Ovary (tissue), 9 donors: Measurements from ENCODE around the gene ATP2C1. TPM values are rescaled to one million over a fixed set of nuclear protein-coding genes. Genes with fewer than 3 reads are reported as not detected.
A peak's percentile ranks its signal among the peaks of the same experiment; 100 is the strongest.

Experiments used
- DNase-seq, 5 donors: peaks; one replicate each; pipeline ENCODE4 v3.0.0-alpha.2; 2019 to 2020
- H3K27ac ChIP-seq, 2 donors: fragments of 200-600 bp; one replicate each; pipeline versions ENCODE4 v1.5.1 to v1.8.0; 2019 to 2022
- H3K27me3 ChIP-seq: fragments of 200-600 bp; one replicate; pipeline ENCODE4 v1.8.0; 2022
- H3K36me3 ChIP-seq: fragments of 200-600 bp; sonication (generic); one replicate; pipeline ENCODE4 v1.5.1; 2019
- H3K4me1 ChIP-seq: one replicate; pipeline ENCODE4 v1.8.1; 2013; ENCODE audit warnings: mild to moderate bottlenecking, moderate library complexity; ENCODE audit not compliant: insufficient read depth
- H3K4me3 ChIP-seq: fragments of 200-600 bp; sonication (generic); one replicate; pipeline ENCODE4 v1.5.1; 2017
- H3K9me3 ChIP-seq, 2 donors: fragments of 200-600 bp in 1 of 2; sonication (generic) in 1 of 2; one replicate each; pipeline versions ENCODE4 v1.5.1 to v1.8.1; 2013 to 2019; ENCODE audit warnings: mild to moderate bottlenecking in 1 of 2, moderate library complexity in 1 of 2
- EP300 ChIP-seq: sonication (generic); formaldehyde crosslinking; IDR thresholded peaks from one replicate; pipeline ENCODE4 v1.6.1; 2017; ENCODE audit warnings: antibody characterized with exemption
- POLR2A ChIP-seq: fragments of 450-650 bp; IDR thresholded peaks from one replicate; pipeline ENCODE4 v1.6.1; 2017; ENCODE audit warnings: antibody characterized with exemption, mild to moderate bottlenecking, moderate library complexity
- WGBS, 3 donors: extraction: QIAGEN DNeasy Blood & Tissue Kit in 1 of 3; methylation state at CpG; one replicate each; pipeline versions ENCODE4 v1.1.5 to v1.1.7; 2013 to 2017; 5-methylcytosine and 5-hydroxymethylcytosine counted together
- intact Hi-C, 4 donors: fragments of 100-400 bp; cut with DNase I; formaldehyde crosslinking; loops; one replicate each; pipeline versions ENCODE4 v1.11.0 to v1.15.1; 2022 to 2023
- polyA plus RNA-seq, 2 donors: library from polyadenylated mRNA; stranded (reverse); fragments of 200-250 nt in 1 of 2; fragments of 350-450 nt in 1 of 2; fragmentation: Illumina TruSeq in 1 of 2; extraction: RNeasy Lipid Tissue Mini Kit (QIAGEN cat#74804) in 1 of 2; gene quantifications; one replicate each; pipeline ENCODE4 v1.2.3, GENCODE V29; 2013 to 2014
- total RNA-seq, 7 donors: library from RNA; depleted of rRNA in 2 of 7; stranded (reverse); fragments of >200 nt in 2 of 7; fragmentation: NEBNext Ultra II Directional in 3 of 7; extraction: Animal tissue kit (Norgen Biotek cat#: 25700) in 3 of 7; gene quantifications; one replicate each; pipeline versions ENCODE4 v1.1.0 to v1.2.4, GENCODE V29; 2016 to 2023
- TF ChIP-seq, protein P1 (sequence below), 3 donors: fragments of 450-650 bp in 2 of 3; fragments of 200-600 bp in 1 of 3; IDR thresholded peaks; one replicate each; pipeline versions ENCODE4 v1.5.1 to v1.8.0; 2016 to 2022; ENCODE audit warnings: antibody characterized with exemption in 3 of 3, mild to moderate bottlenecking in 1 of 3
- donor health status: DM: no; HTN: no; CAD: no; lungs with moderate emphysema.
- donor health status: DM: no; HTN: no; CAD: no.
- donor health status: Bipolar disorder and iron deficiency.
- donor health status: DM: yes; HTN: yes; CAD: no.
- donor health status: DM: no; HTN: no; CAD: no.
- donor health status: DM: yes; HTN: yes; CAD: no.

The ATP2C1 gene
- total and polyA plus RNA-seq, 9 donors, result 27.3 to 88.4 (median 53.0) TPM

DNA sequence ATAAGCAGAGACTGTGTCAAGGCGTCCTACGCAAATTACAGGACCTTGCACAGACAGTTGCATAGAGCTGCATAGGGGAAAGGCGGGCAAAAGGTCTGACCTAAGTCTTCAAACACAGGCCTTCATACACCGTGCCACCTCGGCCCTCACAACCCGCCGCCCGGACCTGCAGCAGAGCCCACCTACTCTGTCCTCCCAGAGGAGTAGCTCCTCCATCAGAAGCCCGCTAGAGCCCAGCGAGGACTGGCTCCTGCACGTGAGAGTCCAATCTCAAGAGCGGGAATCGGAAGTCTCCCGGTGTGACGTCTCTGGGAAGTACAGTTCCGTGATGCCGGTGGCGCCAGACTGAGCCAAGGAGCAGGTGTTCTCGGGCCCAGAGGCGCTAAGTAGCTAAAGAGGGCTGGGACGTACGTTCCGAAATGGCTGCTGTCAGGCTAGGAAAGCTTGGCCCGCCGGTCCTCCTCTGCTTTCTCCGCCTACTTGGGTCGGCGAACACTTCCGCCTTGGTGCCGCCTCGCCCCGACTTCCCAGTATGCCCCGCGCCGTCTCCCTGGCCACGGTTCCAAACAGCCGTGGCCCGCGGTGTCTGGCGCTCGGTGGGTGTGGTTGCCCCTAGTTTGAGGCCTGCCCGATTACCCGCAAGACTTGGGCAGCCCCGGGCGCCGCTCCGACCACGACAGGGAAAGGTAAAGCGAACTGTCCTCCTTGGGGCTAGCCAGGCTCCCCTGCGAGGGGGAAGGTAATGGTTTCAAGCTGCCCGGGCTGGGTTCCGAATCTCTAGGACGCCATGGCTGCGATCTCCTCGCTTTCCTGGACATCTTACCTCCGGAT, 132.7 kb downstream of the ATP2C1 start, which contains the start of the genes ASTE1 and NEK11:
ASTE1 (minus strand) TSS at position 505 of the 831 bp plus-strand sequence. CDS start 1,519 bp downstream, outside the sequence.
NEK11 (plus strand) TSS at position 557 of the 831 bp plus-strand sequence. CDS start 2,832 bp downstream, outside the sequence.
- TF ChIP-seq, protein P1, sequence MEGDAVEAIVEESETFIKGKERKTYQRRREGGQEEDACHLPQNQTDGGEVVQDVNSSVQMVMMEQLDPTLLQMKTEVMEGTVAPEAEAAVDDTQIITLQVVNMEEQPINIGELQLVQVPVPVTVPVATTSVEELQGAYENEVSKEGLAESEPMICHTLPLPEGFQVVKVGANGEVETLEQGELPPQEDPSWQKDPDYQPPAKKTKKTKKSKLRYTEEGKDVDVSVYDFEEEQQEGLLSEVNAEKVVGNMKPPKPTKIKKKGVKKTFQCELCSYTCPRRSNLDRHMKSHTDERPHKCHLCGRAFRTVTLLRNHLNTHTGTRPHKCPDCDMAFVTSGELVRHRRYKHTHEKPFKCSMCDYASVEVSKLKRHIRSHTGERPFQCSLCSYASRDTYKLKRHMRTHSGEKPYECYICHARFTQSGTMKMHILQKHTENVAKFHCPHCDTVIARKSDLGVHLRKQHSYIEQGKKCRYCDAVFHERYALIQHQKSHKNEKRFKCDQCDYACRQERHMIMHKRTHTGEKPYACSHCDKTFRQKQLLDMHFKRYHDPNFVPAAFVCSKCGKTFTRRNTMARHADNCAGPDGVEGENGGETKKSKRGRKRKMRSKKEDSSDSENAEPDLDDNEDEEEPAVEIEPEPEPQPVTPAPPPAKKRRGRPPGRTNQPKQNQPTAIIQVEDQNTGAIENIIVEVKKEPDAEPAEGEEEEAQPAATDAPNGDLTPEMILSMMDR (IDR thresholded peaks at IDR 0.05), result no peak
- peak; percentile 49 for TF ChIP-seq POLR2A
- TF ChIP-seq EP300, result no peak
- intact Hi-C loops, result no loop called here
- 1 to 3% (median 1%) methylated on average over 41 to 56 of the region's 56 CpGs for WGBS, 3 donors
- peak within 1 kb of the TSS; percentile 48 to 60 for H3K27ac ChIP-seq
- peak; percentile 79 to 91 (median 85) for DNase-seq
- no peaks in the 10 kb centered on the region for H3K36me3 ChIP-seq
- H3K27me3 ChIP-seq, result no peaks in the 10 kb centered on the region
- no peaks in the 10 kb centered on the region for H3K9me3 ChIP-seq
- peaks cover 6% of the 10 kb centered on the region for H3K4me1 ChIP-seq
- peak within 1 kb of the TSS; percentile 78 for H3K4me3 ChIP-seq

DNA sequence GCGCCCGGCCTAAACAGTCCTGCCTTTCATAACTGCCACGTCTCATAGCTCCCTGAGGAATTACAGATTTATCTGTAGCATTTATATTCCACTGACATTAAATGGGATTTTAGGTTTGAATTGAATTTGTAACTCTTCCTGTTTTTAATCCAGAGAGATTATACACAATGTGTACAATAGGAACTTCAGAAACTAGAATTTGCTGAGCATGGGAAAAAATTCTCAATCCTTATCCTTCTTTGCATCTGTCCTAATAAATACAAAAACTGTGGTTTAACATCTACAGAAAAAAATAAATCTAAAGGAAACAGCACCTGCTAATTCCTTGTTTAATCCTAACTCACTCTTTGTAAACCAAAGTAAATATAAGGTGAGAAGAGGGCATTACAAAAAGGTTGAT, 135.0 kb downstream of the ATP2C1 start:
- H3K36me3 ChIP-seq, result no peaks in the 10 kb centered on the region
- intact Hi-C loops, result no loop called here
- peaks cover 5% of the 10 kb centered on the region for H3K4me1 ChIP-seq
- TF ChIP-seq EP300 (no peak), POLR2A (no peak)
- TF ChIP-seq, protein P1 (IDR thresholded peaks at IDR 0.05), result no peak
- WGBS, 3 donors, result 91 to 96% (median 95%) methylated on average over 3 of the region's 3 CpGs
- no peak overlapping the region for H3K27ac ChIP-seq
- H3K27me3 ChIP-seq, result no peaks in the 10 kb centered on the region
- no peak for DNase-seq
- H3K9me3 ChIP-seq, result no peaks in the 10 kb centered on the region
- no peak overlapping the region for H3K4me3 ChIP-seq

GRCh38 chr3:131031660-131032059, 137.8 kb downstream of the ATP2C1 start:
- DNase-seq, result no peak
- Histone ChIP-seq H3K27ac (no peak overlapping the region), H3K36me3 (no peaks in the 10 kb centered on the region), H3K4me1 (peaks cover 2% of the 10 kb centered on the region), H3K27me3 (no peaks in the 10 kb centered on the region), H3K9me3 (no peaks in the 10 kb centered on the region), H3K4me3 (no peak overlapping the region)
- intact Hi-C loops, result no loop called here
- WGBS, 3 donors, result 64 to 96% (median 80%) methylated on average over 3 of the region's 3 CpGs
- TF ChIP-seq POLR2A, result no peak
- TF ChIP-seq EP300, result no peak
- TF ChIP-seq, protein P1 (IDR thresholded peaks at IDR 0.05), result no peak

GRCh38 chr3:131033480-131034080, 139.7 kb downstream of the ATP2C1 start:
- H3K36me3 ChIP-seq, result no peaks in the 10 kb centered on the region
- WGBS, 3 donors, result 30 to 49% (median 35%) methylated on average over 1 of the region's 1 CpG
- H3K27me3 ChIP-seq, result no peaks in the 10 kb centered on the region
- H3K4me3 ChIP-seq, result no peak overlapping the region
- DNase-seq, result no peak
- intact Hi-C loops, result no loop called here
- no peaks in the 10 kb centered on the region for H3K4me1 ChIP-seq
- H3K9me3 ChIP-seq, result no peaks in the 10 kb centered on the region
- no peak overlapping the region for H3K27ac ChIP-seq
- TF ChIP-seq, protein P1 (IDR thresholded peaks at IDR 0.05), result peak in 1 of 3 donors; percentile 21
- no peak for TF ChIP-seq POLR2A
